ENCODE data around the gene LRRK2. TPM values are rescaled to one million over a fixed set of nuclear protein-coding genes. Genes with fewer than 3 reads are reported as not detected.

Gene LRRK2
- total RNA-seq = 4.8 and 13.7 TPM in 2 replicates

DNA sequence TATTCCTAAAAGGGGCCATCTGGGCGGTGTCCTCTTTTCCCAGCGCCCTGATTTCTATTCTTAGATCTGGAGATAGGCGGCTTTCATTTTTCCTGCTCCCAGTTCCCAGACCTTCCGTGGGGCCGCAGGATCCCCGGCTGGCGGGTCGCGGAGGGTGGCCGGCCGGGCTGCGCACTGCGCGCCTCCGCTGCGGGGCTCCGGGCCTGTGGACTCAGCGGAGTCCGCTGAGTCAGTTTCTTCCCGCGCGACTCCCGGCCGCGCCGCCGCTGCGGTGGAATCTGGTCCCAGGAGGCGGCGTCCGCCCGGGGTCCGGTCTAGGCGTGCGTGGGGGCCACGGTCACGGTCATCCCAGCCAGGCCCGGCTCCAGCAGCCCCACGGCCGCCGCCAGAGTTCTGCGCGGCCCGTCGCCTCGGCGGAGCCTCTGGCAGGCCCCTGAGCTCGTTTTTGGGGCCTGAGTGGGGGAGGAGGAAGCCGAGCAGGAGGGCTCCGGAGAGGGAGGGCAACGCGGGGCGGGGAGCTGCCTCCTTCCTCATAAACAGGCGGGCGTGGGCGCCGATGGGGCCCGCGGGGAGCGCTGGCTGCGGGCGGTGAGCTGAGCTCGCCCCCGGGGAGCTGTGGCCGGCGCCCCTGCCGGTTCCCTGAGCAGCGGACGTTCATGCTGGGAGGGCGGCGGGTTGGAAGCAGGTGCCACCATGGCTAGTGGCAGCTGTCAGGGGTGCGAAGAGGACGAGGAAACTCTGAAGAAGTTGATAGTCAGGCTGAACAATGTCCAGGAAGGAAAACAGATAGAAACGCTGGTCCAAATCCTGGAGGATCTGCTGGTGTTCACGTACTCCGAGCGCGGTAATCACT, at the start of gene LRRK2:
Gene LRRK2 (plus strand): TSS at position 559 of the 853 bp plus-strand sequence. CDS start 135 bp downstream, at position 694.

Other genes starting within 250 kb of the LRRK2 start
- 25.6 and 29.9 TPM in 2 replicates for gene SLC2A13, start 118.9 kb upstream of the LRRK2 start, total RNA-seq

All from smooth muscle cell of bladder (primary cell).